ENCODE results near the gene AP1M2. TPM values are rescaled to one million over a fixed set of nuclear protein-coding genes. Genes with fewer than 3 reads are reported as not detected.

The AP1M2 gene
- total RNA-seq, 1 donor from 2014 or later, result 3.6 TPM

DNA sequence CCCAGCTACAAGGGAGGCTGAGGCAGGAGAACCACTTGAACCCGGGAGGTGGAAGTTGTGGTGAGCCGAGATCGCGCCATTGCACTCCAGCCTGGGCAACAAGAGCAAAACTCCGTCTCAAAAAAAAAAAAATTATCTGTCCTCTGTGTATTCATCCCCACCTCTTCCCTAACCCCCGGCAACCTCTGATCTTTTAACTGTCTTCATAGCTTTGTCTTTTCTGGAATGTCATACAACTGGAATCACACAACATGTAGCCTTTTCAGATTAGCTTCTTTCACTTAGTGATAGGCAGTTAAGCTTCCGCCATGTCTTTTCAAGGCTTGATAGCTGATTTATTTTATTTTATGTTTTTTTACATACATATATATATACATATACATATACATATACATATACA, 61.5 kb downstream of the AP1M2 start:
- no peaks in the 10 kb centered on the region for H4K20me1 ChIP-seq (ENCODE audit: low read depth)
- no peaks in the 10 kb centered on the region for H3F3A ChIP-seq (ENCODE audit: low read depth)
- H3K27ac ChIP-seq, result no peak overlapping the region
- Mint-ChIP-seq H3K36me3 (no peaks in the 10 kb centered on the region), H3K4me1 (no peaks in the 10 kb centered on the region), H3K9me3 (no peaks in the 10 kb centered on the region), H3K27ac (no peak overlapping the region), H3K27me3 (ENCODE audit: insufficient read depth, low read depth) (peaks cover 2% of the 10 kb centered on the region), H3K4me3 (no peak overlapping the region)
- no peaks in the 10 kb centered on the region for H3K36me3 ChIP-seq
- no peak for TF ChIP-seq EZH2 (IDR thresholded peaks at IDR 0.05)
- TF ChIP-seq, protein P1, sequence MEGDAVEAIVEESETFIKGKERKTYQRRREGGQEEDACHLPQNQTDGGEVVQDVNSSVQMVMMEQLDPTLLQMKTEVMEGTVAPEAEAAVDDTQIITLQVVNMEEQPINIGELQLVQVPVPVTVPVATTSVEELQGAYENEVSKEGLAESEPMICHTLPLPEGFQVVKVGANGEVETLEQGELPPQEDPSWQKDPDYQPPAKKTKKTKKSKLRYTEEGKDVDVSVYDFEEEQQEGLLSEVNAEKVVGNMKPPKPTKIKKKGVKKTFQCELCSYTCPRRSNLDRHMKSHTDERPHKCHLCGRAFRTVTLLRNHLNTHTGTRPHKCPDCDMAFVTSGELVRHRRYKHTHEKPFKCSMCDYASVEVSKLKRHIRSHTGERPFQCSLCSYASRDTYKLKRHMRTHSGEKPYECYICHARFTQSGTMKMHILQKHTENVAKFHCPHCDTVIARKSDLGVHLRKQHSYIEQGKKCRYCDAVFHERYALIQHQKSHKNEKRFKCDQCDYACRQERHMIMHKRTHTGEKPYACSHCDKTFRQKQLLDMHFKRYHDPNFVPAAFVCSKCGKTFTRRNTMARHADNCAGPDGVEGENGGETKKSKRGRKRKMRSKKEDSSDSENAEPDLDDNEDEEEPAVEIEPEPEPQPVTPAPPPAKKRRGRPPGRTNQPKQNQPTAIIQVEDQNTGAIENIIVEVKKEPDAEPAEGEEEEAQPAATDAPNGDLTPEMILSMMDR (IDR thresholded peaks at IDR 0.05), result no peak
- TF ChIP-seq EZH2phosphoT487 (IDR thresholded peaks at IDR 0.05), result no peak
- H3K4me1 ChIP-seq, result no peaks in the 10 kb centered on the region
- no peak overlapping the region for H3K9ac ChIP-seq
- H3K9me3 ChIP-seq (ENCODE audit: low read depth), result no peaks in the 10 kb centered on the region
- H3K27me3 ChIP-seq, result peaks cover 4% of the 10 kb centered on the region
- no peak overlapping the region for H3K4me2 ChIP-seq
- DNase-seq (ENCODE audit: low spot score), result no peak
- no peak overlapping the region for H2AFZ ChIP-seq (replicated peaks)
- H3K4me3 ChIP-seq, result no peak overlapping the region
- H3K79me2 ChIP-seq (ENCODE audit: low read depth), result no peaks in the 10 kb centered on the region

DNA sequence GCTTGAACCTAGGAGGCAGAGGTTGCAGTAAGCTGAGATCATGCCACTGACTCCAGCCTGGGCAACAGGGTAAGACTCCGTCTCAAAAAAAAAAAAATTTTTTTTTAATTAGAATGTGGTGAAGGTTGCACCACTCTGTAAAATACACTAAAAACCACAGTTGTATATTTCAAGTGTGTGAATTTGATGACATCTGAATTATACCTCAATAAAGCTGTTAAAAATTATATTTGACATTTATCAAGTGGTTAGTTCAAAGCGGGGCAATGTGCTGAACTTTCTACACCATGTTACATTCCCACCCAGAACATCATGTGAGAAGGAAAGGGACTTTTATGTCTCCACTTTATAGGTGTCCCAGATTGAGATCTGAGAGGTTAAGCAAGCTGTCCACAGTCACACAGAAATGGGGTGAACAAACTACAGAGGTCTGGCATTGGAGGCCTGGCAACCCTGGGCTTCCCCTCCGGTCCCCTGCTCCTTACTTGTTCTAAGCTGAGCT, 63.9 kb downstream of the AP1M2 start:
- DNase-seq (ENCODE audit: low spot score), result no peak
- Histone ChIP-seq H2AFZ (replicated peaks) (no peak overlapping the region), H3K79me2 (ENCODE audit: low read depth) (no peaks in the 10 kb centered on the region), H4K20me1 (ENCODE audit: low read depth) (no peaks in the 10 kb centered on the region), H3F3A (ENCODE audit: low read depth) (no peaks in the 10 kb centered on the region), H3K36me3 (no peaks in the 10 kb centered on the region), H3K9me3 (ENCODE audit: low read depth) (no peaks in the 10 kb centered on the region), H3K4me2 (no peak overlapping the region), H3K4me3 (no peak overlapping the region), H3K27ac (no peak overlapping the region), H3K4me1 (peaks cover 5% of the 10 kb centered on the region), H3K9ac (no peak overlapping the region), H3K27me3 (peaks cover 29% of the 10 kb centered on the region)
- peaks cover 10% of the 10 kb centered on the region for H3K4me1 Mint-ChIP-seq
- no peak for TF ChIP-seq EZH2 (IDR thresholded peaks at IDR 0.05)
- TF ChIP-seq EZH2phosphoT487 (IDR thresholded peaks at IDR 0.05), result no peak
- TF ChIP-seq, protein P1 (IDR thresholded peaks at IDR 0.05), result no peak
- no peak overlapping the region for H3K4me3 Mint-ChIP-seq
- no peaks in the 10 kb centered on the region for H3K36me3 Mint-ChIP-seq
- H3K27me3 Mint-ChIP-seq (ENCODE audit: insufficient read depth, low read depth), result peaks cover 13% of the 10 kb centered on the region
- H3K9me3 Mint-ChIP-seq, result peaks cover 3% of the 10 kb centered on the region
- no peak overlapping the region for H3K27ac Mint-ChIP-seq

MicroRNAs within 50 kb of the gene (microRNA counts, 767-probe panel; counts per million panel counts)
- 460 counts per million, percentile 90 among the panel's probes with 10 or more counts for microRNA hsa-miR-1238

Small RNAs within 50 kb of the gene (microRNA-seq; reads per million reads assigned to microRNA genes)
- not detected for gene MIR1238

Small RNAs within 50 kb of the gene (small RNA-seq; reads per million reads assigned to genes)
- gene MIR1238 (not detected), gene RNU7-140P (not detected)

Other genes starting within 250 kb of the AP1M2 start
- 1.3 and 3.5 TPM in 2 replicates for gene ICAM3, start 247.7 kb downstream of the AP1M2 start, total RNA-seq (ENCODE audit: low replicate concordance)
- 20.7 and 44.9 TPM in 2 replicates for gene TYK2, start 206.7 kb downstream of the AP1M2 start, total RNA-seq (ENCODE audit: low replicate concordance)
- 142 and 211 TPM in 2 replicates for gene CDC37, start 183.8 kb downstream of the AP1M2 start, total RNA-seq (ENCODE audit: low replicate concordance)
- 0.37 and 1.5 TPM in 2 replicates for gene PDE4A, start 166.8 kb downstream of the AP1M2 start, total RNA-seq (ENCODE audit: low replicate concordance)
- gene KEAP1, start 84.0 kb downstream of the AP1M2 start, total RNA-seq (ENCODE audit: low replicate concordance), result 25.2 and 41.7 TPM in 2 replicates
- gene S1PR5, start 69.9 kb downstream of the AP1M2 start, total RNA-seq (ENCODE audit: low replicate concordance), result 0.15 and 1.1 TPM in 2 replicates
- gene ATG4D, start 43.4 kb downstream of the AP1M2 start, total RNA-seq (ENCODE audit: low replicate concordance), result 5.1 and 29.6 TPM in 2 replicates
- gene KRI1, start 21.3 kb downstream of the AP1M2 start, total RNA-seq (ENCODE audit: low replicate concordance), result 16.4 and 27.4 TPM in 2 replicates
- gene CDKN2D, start 18.3 kb downstream of the AP1M2 start, total RNA-seq (ENCODE audit: low replicate concordance), result 3.4 and 4.4 TPM in 2 replicates
- 45.6 and 81.8 TPM in 2 replicates for gene SLC44A2, start 38.2 kb upstream of the AP1M2 start, total RNA-seq (ENCODE audit: low replicate concordance)
- 477 and 633 TPM in 2 replicates for gene ILF3, start 67.0 kb upstream of the AP1M2 start, total RNA-seq (ENCODE audit: low replicate concordance)
- 20.4 and 46.9 TPM in 2 replicates for gene QTRT1, start 114.1 kb upstream of the AP1M2 start, total RNA-seq (ENCODE audit: low replicate concordance)
- 49.9 and 101 TPM in 2 replicates for gene DNM2, start 130.8 kb upstream of the AP1M2 start, total RNA-seq (ENCODE audit: low replicate concordance)
- gene TMED1, start 248.9 kb upstream of the AP1M2 start, total RNA-seq (ENCODE audit: low replicate concordance), result 27.0 and 57.9 TPM in 2 replicates